ENCODE results near the gene PRPH.
"Not testable (repeated sequence)": the region's sequence is repeated elsewhere in the genome, so short reads cannot be mapped to it uniquely, and the experiment has no call there.

Gene PRPH

GRCh38 chr12:49301760-49302159 is 6.8 kb downstream of the PRPH start:
- DNase-seq = no peak

GRCh38 chr12:49304161-49304560 is 9.2 kb downstream of the PRPH start:
- no peak for DNase-seq

- DNase-seq = no peak
These were observed 11.0 kb downstream of the PRPH start for GRCh38 chr12:49305762-49306510.

- no peak for DNase-seq
These were observed 14.4 kb downstream of the PRPH start for GRCh38 chr12:49309386-49309785.

GRCh38 chr12:49310451-49311000 is 15.6 kb downstream of the PRPH start:
- DNase-seq = not testable (repeated sequence)

GRCh38 chr12:49314811-49315210 is 19.9 kb downstream of the PRPH start:
- DNase-seq = no peak

- DNase-seq = not testable (repeated sequence)
These were observed 22.2 kb downstream of the PRPH start for GRCh38 chr12:49317118-49317517.

GRCh38 chr12:49320411-49321103 is 25.6 kb downstream of the PRPH start:
- not testable (repeated sequence) for DNase-seq

GRCh38 chr12:49322367-49322707 is 27.4 kb downstream of the PRPH start:
- no peak for DNase-seq

GRCh38 chr12:49322708-49323523 is 28.0 kb downstream of the PRPH start, which contains the start of gene TROAP:
TSS of gene TROAP (plus strand) at chr12:49323255. CDS start at chr12:49323609, 354 bp downstream.
- DNase-seq = peak; percentile 97

GRCh38 chr12:49323524-49324097 is 28.7 kb downstream of the PRPH start:
- no peak for DNase-seq

- no peak for DNase-seq
These were observed 30.7 kb downstream of the PRPH start for GRCh38 chr12:49325606-49326005.

GRCh38 chr12:49327368-49327767 is 32.4 kb downstream of the PRPH start:
- DNase-seq = no peak

- DNase-seq = no peak
These were observed 32.9 kb downstream of the PRPH start for GRCh38 chr12:49327887-49328286.

GRCh38 chr12:49328816-49329215 is 33.9 kb downstream of the PRPH start:
- DNase-seq = no peak

- no peak for DNase-seq
These were observed 35.2 kb downstream of the PRPH start for GRCh38 chr12:49330032-49330619.

GRCh38 chr12:49330631-49331379 is 35.9 kb downstream of the PRPH start:
- DNase-seq = no peak

GRCh38 chr12:49331380-49332222 is 36.7 kb downstream of the PRPH start:
- DNase-seq = peak; percentile 76

- DNase-seq = peak; percentile 34
These were observed 37.5 kb downstream of the PRPH start for GRCh38 chr12:49332441-49332861.

- DNase-seq = peak; percentile 33
These were observed 38.0 kb downstream of the PRPH start for GRCh38 chr12:49332891-49333371.

Data from retina (tissue), 1 donor.